Naive thymus-derived CD4-positive, alpha-beta T cell (primary cell): ENCODE results near the gene RACK1. TPM values are rescaled to one million over a fixed set of nuclear protein-coding genes. Genes with fewer than 3 reads are reported as not detected.

Experiments
- ATAC-seq: fragments of 150-1000 bp; cut with Tn5 transposase; 2 replicates; pipeline ENCODE4 v1.10.0; 2021; ENCODE audit warnings: mild to moderate bottlenecking, moderate library complexity
- CTCF ChIA-PET: fragments of 350-600 bp; sonication (Branson Sonifier 250); formaldehyde crosslinking; loops from one replicate; lab custom pipeline; 2021; ENCODE audit warnings: antibody characterized with exemption; lab: Charles Lee
- POLR2A ChIA-PET: fragments of 350-600 bp; sonication (Branson Sonifier 250); formaldehyde crosslinking; loops from one replicate; lab custom pipeline; 2021; ENCODE audit warnings: antibody characterized with exemption, inconsistent platforms; lab: Charles Lee
- DNase-seq, 9 donors: peaks; one replicate each; pipeline versions ENCODE4 v3.0.0 to v3.0.0-alpha.2; 2020 to 2022; ENCODE audit warnings: mixed read lengths in 1 of 9
- H3K27ac ChIP-seq: one replicate; pipeline ENCODE4 v1.7.0; 2013; ENCODE audit warnings: mild to moderate bottlenecking, low read depth, low read length, moderate library complexity
- H3K27me3 ChIP-seq, 2 donors: one replicate each; pipeline ENCODE4 v1.7.0; 2013; ENCODE audit warnings: low read length in 2 of 2, mild to moderate bottlenecking in 2 of 2, moderate library complexity in 2 of 2; ENCODE audit not compliant: control insufficient read depth in 2 of 2, insufficient read depth in 2 of 2
- H3K36me3 ChIP-seq, 3 experiments: 1 replicate in 2 of 3; 2 replicates in 1 of 3; pipeline ENCODE4 v1.7.0; 2013; ENCODE audit warnings: low read length in 3 of 3, mild to moderate bottlenecking in 3 of 3, moderate library complexity in 1 of 3; ENCODE audit not compliant: insufficient read depth in 3 of 3, control insufficient read depth in 2 of 3
- H3K4me1 ChIP-seq, 2 donors: one replicate each; pipeline ENCODE4 v1.7.0; 2013; ENCODE audit warnings: low read length in 2 of 2, mild to moderate bottlenecking in 2 of 2, moderate library complexity in 1 of 2; ENCODE audit not compliant: control insufficient read depth in 2 of 2, insufficient read depth in 2 of 2
- H3K4me3 ChIP-seq: 2 replicates; pipeline ENCODE4 v1.7.0; 2013; ENCODE audit warnings: mild to moderate bottlenecking, low read length
- H3K9me3 ChIP-seq, 3 experiments: 1 replicate in 2 of 3; 2 replicates in 1 of 3; pipeline ENCODE4 v1.7.0; 2013; ENCODE audit warnings: low read length in 3 of 3; ENCODE audit not compliant: control insufficient read depth in 2 of 3
- H3K27ac Mint-ChIP-seq, 9 donors: one replicate each; pipeline ENCODE4 v1.8.0; 2020 to 2022; ENCODE audit warnings: mixed read lengths in 9 of 9, mild to moderate bottlenecking in 8 of 9, moderate library complexity in 5 of 9, inconsistent platforms in 2 of 9
- H3K27me3 Mint-ChIP-seq, 5 donors: one replicate each; pipeline ENCODE4 v1.8.0; 2021 to 2022; ENCODE audit warnings: mixed read lengths in 5 of 5, mild to moderate bottlenecking in 1 of 5
- H3K36me3 Mint-ChIP-seq, 5 donors: one replicate each; pipeline ENCODE4 v1.8.0; 2020 to 2022; ENCODE audit warnings: mixed read lengths in 5 of 5, mild to moderate bottlenecking in 3 of 5, inconsistent platforms in 1 of 5
- H3K4me1 Mint-ChIP-seq, 7 donors: one replicate each; pipeline ENCODE4 v1.8.0; 2020 to 2022; ENCODE audit warnings: mixed read lengths in 7 of 7, mild to moderate bottlenecking in 3 of 7, inconsistent platforms in 1 of 7
- H3K4me3 Mint-ChIP-seq, 10 donors: one replicate each; pipeline ENCODE4 v1.8.0; 2020 to 2022; ENCODE audit warnings: mild to moderate bottlenecking in 10 of 10, mixed read lengths in 10 of 10, moderate library complexity in 6 of 10, inconsistent platforms in 2 of 10
- H3K9me3 Mint-ChIP-seq, 11 donors: one replicate each; pipeline ENCODE4 v1.8.0; 2020 to 2022; ENCODE audit warnings: mixed read lengths in 11 of 11, mild to moderate bottlenecking in 4 of 11, inconsistent platforms in 1 of 11, moderate library complexity in 1 of 11
- intact Hi-C, 2 donors: fragments of 100-400 bp; cut with micrococcal nuclease; formaldehyde crosslinking; loops; one replicate each; pipeline ENCODE4 v1.15.1; 2023
- polyA plus RNA-seq, 2 donors: library from polyadenylated mRNA; unstranded; fragments of 300-500 nt; fragmentation: Illumina TruSeq; gene quantifications; one replicate each; pipeline ENCODE4 v1.2.3, GENCODE V29; 2021
- total RNA-seq, 6 experiments: library from RNA in 5 of 6; stranded (reverse) in 5 of 6; gene quantifications; 1 replicate in 5 of 6; 2 replicates in 1 of 6; pipeline ENCODE4 v1.2.3 and lab custom pipeline; 2021 to 2026

Gene RACK1
- total and polyA plus RNA-seq, 7 experiments from 2014 or later = 1,703 to 2,829 (median 2,491) TPM

GRCh38 chr5:181241393-181241975, 2.2 kb downstream of the RACK1 start:
- peaks cover 36 to 69% (median 64%) of the 10 kb centered on the region in 7 donors for H3K4me1 Mint-ChIP-seq
- intact Hi-C loops = loop anchor here (5.0 kb wide), 2 partner anchors 379 to 434 kb away; partner anchors contain the start of gene ZFP62 (in 1 of the 2)
- H3K9me3 Mint-ChIP-seq = peaks cover 0 to 3% (median 0%) of the 10 kb centered on the region in 11 donors
- DNase-seq (no peak), ATAC-seq (peak; percentile 39)
- CTCF ChIA-PET = no interaction called here
- peaks cover 39 to 55% (median 39%) of the 10 kb centered on the region in 3 experiments for H3K36me3 ChIP-seq
- peak overlapping the region; percentile 93 to 100 (median 96) for H3K27ac Mint-ChIP-seq
- H3K4me1 ChIP-seq = peaks cover 31 to 35% of the 10 kb centered on the region in 2 donors
- no peaks in the 10 kb centered on the region for H3K27me3 Mint-ChIP-seq
- no peaks in the 10 kb centered on the region for H3K27me3 ChIP-seq
- H3K4me3 Mint-ChIP-seq = peak overlapping the region; percentile 91 to 99 (median 98)
- POLR2A ChIA-PET = interaction anchor here (1.4 to 13.0 kb wide), 6 partner anchors 10 to 57 kb away, joined by 4 to 305 read pairs (median 9); partner anchors contain the start of genes TRIM41 and TRIM52
- peaks cover 17 to 56% (median 42%) of the 10 kb centered on the region in 5 donors for H3K36me3 Mint-ChIP-seq
- peak overlapping the region; percentile 99 for H3K4me3 ChIP-seq
- peak overlapping the region; percentile 91 for H3K27ac ChIP-seq
- no peaks in the 10 kb centered on the region for H3K9me3 ChIP-seq

GRCh38 chr5:181239062-181239663, 4.5 kb downstream of the RACK1 start:
- H3K4me1 Mint-ChIP-seq = peaks cover 22 to 55% (median 47%) of the 10 kb centered on the region in 7 donors
- no peak for ATAC-seq
- Histone ChIP-seq H3K36me3 (peaks cover 47 to 78% (median 49%) of the 10 kb centered on the region in 3 experiments), H3K4me1 (peaks cover 16 to 17% of the 10 kb centered on the region in 2 donors), H3K27me3 (no peaks in the 10 kb centered on the region), H3K27ac (no peak overlapping the region), H3K4me3 (no peak overlapping the region), H3K9me3 (no peaks in the 10 kb centered on the region)
- POLR2A ChIA-PET = interaction anchor here (2.4 to 9.1 kb wide), 2 partner anchors 11 to 22 kb away, joined by 12 to 241 read pairs; partner anchors contain the start of genes TRIM41 and TRIM52
- no peak for DNase-seq
- CTCF ChIA-PET = no interaction called here
- no peaks in the 10 kb centered on the region for H3K27me3 Mint-ChIP-seq
- H3K9me3 Mint-ChIP-seq = peaks cover 0 to 3% (median 0%) of the 10 kb centered on the region in 11 donors
- H3K36me3 Mint-ChIP-seq = peaks cover 17 to 69% (median 56%) of the 10 kb centered on the region in 5 donors
- H3K4me3 Mint-ChIP-seq = peak overlapping the region in 3 of 10 donors; percentile 38 to 39 (median 38)
- intact Hi-C loops = loop anchor here in 1 of 2 donors (1.0 kb wide), 1 partner anchor 9 kb away; no protein-coding TSS in a partner anchor
- H3K27ac Mint-ChIP-seq = peak overlapping the region in 7 of 9 donors; percentile 53 to 81 (median 62)

- Histone ChIP-seq H3K4me3 (no peak overlapping the region), H3K27ac (no peak overlapping the region), H3K36me3 (peaks cover 47 to 90% (median 49%) of the 10 kb centered on the region in 3 experiments), H3K9me3 (no peaks in the 10 kb centered on the region), H3K4me1 (peaks cover 16% of the 10 kb centered on the region in 2 donors), H3K27me3 (no peaks in the 10 kb centered on the region)
- Mint-ChIP-seq H3K27ac (peak overlapping the region in 6 of 9 donors; percentile 28 to 90 (median 48)), H3K27me3 (no peaks in the 10 kb centered on the region), H3K4me1 (peaks cover 19 to 48% (median 37%) of the 10 kb centered on the region in 7 donors), H3K9me3 (peaks cover 0 to 3% (median 0%) of the 10 kb centered on the region in 11 donors), H3K4me3 (no peak overlapping the region), H3K36me3 (peaks cover 14 to 73% (median 55%) of the 10 kb centered on the region in 5 donors)
- intact Hi-C loops = no loop called here
- ChIA-PET POLR2A (interaction anchor here (0.8 to 4.6 kb wide), 3 partner anchors 13 to 49 kb away, joined by 4 to 54 read pairs (median 12); partner anchors contain the start of genes TRIM41 and TRIM52), CTCF (no interaction called here)
- ATAC-seq (no peak), DNase-seq (no peak)
These were observed 5.8 kb downstream of the RACK1 start for GRCh38 chr5:181237729-181238385.

GRCh38 chr5:181236954-181237641, 6.6 kb downstream of the RACK1 start:
- DNase-seq (no peak), ATAC-seq (no peak)
- Histone ChIP-seq H3K27ac (peak overlapping the region; percentile 15), H3K36me3 (peaks cover 44 to 96% (median 49%) of the 10 kb centered on the region in 3 experiments), H3K9me3 (no peaks in the 10 kb centered on the region), H3K27me3 (no peaks in the 10 kb centered on the region), H3K4me1 (peaks cover 9% of the 10 kb centered on the region in 2 donors), H3K4me3 (no peak overlapping the region)
- H3K4me3 Mint-ChIP-seq = peak overlapping the region in 1 of 10 donors; percentile 38
- ChIA-PET CTCF (no interaction called here), POLR2A (interaction anchor here (0.8 to 4.6 kb wide), 4 partner anchors 12 to 48 kb away, joined by 3 to 54 read pairs (median 4); partner anchors contain the start of gene TRIM41)
- H3K36me3 Mint-ChIP-seq = peaks cover 14 to 71% (median 51%) of the 10 kb centered on the region in 5 donors
- H3K9me3 Mint-ChIP-seq = peaks cover 0 to 3% (median 0%) of the 10 kb centered on the region in 11 donors
- peak overlapping the region in 3 of 9 donors; percentile 10 to 25 (median 23) for H3K27ac Mint-ChIP-seq
- intact Hi-C loops = no loop called here
- H3K4me1 Mint-ChIP-seq = peaks cover 13 to 44% (median 30%) of the 10 kb centered on the region in 7 donors
- H3K27me3 Mint-ChIP-seq = no peaks in the 10 kb centered on the region

GRCh38 chr5:181236471-181236870, 7.2 kb downstream of the RACK1 start:
- intact Hi-C loops = no loop called here
- no peak overlapping the region for H3K4me3 ChIP-seq
- Mint-ChIP-seq H3K9me3 (peaks cover 0 to 3% (median 0%) of the 10 kb centered on the region in 11 donors), H3K27me3 (no peaks in the 10 kb centered on the region), H3K4me3 (no peak overlapping the region), H3K4me1 (peaks cover 9 to 40% (median 25%) of the 10 kb centered on the region in 7 donors), H3K27ac (peak overlapping the region in 4 of 9 donors; percentile 10 to 30 (median 24)), H3K36me3 (peaks cover 14 to 68% (median 53%) of the 10 kb centered on the region in 5 donors)
- H3K27me3 ChIP-seq = no peaks in the 10 kb centered on the region
- DNase-seq = no peak
- POLR2A ChIA-PET = interaction anchor here (0.9 to 4.6 kb wide), 3 partner anchors 11 to 32 kb away, joined by 3 to 54 read pairs (median 3); partner anchors contain the start of gene TRIM41
- no peak for ATAC-seq
- H3K36me3 ChIP-seq = peaks cover 40 to 96% (median 43%) of the 10 kb centered on the region in 3 experiments
- H3K9me3 ChIP-seq = no peaks in the 10 kb centered on the region
- H3K27ac ChIP-seq = no peak overlapping the region
- H3K4me1 ChIP-seq = peaks cover 3% of the 10 kb centered on the region in 2 donors
- CTCF ChIA-PET = no interaction called here
